DMS114 treated with DMSO at 0.1 percent for 48 hours (cell line): ENCODE results near the gene SCYGR7.
"Not testable (repeated sequence)": the region's sequence is repeated elsewhere in the genome, so short reads cannot be mapped to it uniquely, and the experiment has no call there.

Source experiments
- DNase-seq: peaks from one replicate; lab custom pipeline; 2025; ENCODE audit not compliant: unreplicated experiment; lab: John Stamatoyannopoulos, UW

The SCYGR7 gene, protein sequence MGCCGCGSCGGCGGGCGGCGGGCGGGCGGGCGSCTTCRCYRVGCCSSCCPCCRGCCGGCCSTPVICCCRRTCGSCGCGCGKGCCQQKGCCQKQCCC

DNA sequence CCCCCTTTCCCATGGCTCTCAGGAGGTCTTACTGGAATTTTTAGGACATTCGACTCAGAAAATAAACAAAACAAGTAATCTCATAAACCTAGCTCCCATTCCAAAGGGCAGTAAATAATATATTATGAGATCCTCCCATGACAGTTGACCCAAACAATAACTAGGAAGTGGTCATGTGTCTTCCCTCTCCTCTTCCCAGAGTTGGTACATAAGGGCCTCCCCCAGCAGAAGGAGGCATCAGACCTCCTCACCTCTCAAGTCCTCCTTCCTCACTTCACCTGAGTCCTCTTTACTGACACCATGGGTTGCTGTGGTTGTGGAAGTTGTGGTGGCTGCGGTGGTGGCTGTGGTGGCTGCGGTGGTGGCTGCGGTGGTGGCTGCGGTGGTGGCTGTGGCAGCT is at the start of gene SCYGR7:
Gene SCYGR7, plus strand, starts transcription at position 301 of the 400 bp plus-strand sequence. Its CDS starts 0 bp downstream, at position 301.
- no peak for DNase-seq

DNA sequence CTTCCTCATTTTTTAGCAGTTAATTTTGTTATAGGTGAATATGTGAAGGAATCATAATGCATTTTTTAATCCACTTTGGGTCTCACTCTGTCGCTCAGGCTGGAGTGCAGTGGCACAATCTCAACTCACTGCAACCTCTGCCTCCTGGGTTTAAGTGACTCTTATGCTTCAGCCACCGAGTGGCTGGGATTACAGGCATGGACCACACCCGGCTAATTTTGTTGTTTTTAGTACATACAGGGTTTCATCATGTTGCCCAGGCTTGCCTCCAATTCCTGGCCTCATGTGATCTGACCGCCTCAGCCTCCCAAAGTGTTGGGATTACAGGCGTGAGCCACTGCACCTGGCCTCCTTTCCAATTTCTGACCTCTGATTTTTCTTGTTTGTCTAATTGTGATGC is 43.9 kb upstream of the SCYGR7 start:
- DNase-seq: no peak

DNA sequence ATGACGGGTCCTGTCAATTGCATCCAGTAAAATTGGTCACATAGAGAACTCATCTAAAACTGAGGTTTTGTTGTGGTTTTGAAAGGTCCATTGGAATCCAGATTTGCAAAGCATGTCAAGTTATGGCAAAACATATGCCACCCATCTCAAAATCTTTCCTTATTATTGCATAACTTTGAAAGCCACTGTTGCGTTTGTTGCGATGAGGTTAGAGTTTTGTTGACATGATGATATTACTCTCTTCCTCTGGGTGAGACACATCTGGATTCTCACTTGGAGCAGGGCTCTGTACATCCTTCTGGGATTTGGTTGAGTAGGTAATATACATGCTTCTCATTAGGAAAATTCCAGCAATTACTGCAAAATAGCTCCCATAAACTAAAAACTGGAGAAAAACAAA is 40.9 kb upstream of the SCYGR7 start:
- no peak for DNase-seq

DNA sequence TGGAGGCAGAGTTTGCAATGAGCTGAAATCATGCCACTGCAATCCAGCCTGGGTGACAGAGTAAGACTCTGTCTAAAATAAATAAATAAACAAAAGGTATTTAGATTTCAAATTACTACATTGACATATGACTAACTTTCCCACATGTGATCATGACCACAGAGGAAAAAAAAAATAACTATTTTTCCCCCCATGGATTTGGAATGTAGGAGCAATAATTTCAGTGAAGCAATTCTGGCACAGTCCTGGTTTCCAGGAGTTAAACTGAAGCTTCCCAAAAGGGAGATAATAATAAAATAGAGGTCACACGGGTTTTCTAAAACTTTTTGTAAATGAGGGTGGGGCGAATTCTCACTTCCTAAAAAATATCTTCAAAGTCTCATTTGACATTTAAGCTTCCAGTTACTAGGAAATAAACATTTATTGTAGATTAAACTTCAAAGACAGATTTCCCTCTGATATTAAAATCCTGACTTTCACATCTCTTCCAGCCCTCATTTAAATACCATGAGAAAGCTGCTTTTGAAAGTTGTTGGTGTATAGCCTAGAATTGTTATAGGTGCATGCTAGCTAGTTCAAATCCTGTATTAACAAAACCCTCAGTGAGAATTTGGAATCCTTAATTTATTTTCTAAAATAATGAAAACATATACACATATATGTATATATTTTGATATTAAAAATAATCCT is 31.0 kb upstream of the SCYGR7 start:
- DNase-seq: no peak

DNA sequence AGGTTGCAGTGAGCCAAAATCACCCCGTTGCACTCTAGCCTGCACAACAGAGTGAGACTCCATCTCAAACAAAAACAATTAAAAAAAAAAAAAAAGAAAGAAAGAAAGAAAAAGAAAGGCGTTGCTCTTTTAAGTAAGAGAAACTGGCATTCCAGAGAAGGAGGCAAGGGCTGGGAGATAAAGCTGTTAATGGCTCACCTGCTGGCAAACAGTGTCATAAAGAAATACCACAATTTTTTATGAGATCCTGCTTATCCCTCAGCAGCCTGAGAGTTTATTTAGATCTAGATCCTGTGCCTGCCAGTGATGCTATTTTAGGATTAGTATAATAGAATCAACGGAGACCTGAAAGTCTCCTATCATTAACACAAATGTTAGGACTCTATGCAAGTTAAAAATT is 26.6 kb upstream of the SCYGR7 start:
- DNase-seq: no peak

DNA sequence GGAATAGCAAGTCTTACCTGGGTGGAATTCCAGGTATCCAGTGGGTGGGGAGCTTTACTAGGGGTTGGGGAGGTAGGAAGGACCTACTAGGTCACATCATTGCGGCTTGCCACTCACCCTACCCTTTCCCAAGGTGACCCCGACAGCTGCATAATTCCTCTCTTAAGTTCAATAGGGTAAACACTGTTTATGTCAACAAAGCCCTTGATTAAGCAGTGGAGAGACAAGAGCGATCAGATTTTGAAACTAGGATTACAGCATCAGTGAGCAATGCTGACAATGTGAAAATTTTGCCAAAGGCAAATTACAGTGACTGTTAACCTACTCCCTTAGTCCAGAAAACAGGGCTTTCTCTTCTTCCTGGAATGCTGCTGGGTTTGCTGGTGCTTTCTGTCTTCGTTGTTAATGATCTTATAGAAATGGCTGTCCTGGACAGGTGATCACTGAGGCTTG is 24.8 kb upstream of the SCYGR7 start:
- no peak for DNase-seq

DNA sequence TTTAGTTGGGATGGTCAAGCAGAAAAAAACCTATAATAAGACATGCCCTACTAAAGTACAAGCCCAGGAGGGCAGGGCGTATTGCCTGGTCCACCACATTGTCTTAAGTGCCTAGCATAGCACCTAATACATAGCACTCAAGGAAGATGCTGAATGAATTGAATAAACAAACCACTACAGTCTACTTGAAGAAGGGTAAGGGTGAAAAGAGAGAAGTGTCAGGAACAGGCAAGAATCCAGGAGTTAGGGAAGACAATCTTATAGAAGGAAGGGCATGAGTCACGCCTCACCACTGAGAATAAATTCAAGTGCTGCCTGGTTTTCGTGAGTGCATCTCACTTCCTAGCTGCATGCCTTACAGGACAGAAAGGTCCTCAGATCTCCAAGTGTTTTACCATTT is 24.2 kb upstream of the SCYGR7 start:
- DNase-seq: no peak

DNA sequence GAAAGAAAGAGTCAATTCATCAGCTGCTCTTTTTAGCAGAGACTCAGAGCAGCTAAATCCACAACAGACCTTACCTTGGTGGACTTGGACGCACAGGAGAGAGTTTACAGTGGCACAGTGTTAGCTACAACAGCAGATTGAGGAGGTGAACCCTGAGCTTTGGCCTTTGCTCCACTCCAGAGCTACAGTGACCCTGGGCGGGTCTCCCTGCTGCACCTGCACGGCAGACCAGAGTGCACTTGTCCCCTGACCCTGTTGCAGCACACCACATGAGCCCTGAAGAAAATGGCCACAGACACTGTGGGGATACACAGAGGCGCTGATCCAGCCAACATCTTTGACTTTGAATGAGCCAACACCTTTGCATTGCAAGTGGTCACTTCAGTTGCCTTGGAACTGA is 21.3 kb upstream of the SCYGR7 start:
- DNase-seq: no peak

DNA sequence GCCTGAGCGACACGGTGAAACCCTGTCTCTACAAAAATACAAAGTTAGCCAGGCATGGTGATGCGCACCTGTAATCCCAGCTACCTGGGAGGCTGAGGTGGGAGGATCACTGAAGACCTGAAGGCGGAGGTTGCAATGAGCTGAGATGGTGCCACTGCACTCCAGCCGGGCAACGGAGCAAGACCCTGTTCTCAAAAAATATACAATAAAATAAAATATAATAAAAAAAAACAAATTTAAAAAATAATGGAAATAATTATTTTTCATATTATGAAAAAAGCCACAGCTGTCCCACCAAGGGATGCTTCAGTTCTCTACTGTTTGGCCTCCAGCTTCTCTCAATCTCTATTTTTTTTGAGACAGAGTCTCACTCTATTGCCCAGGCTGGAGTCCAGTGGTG is 20.7 kb upstream of the SCYGR7 start:
- no peak for DNase-seq

DNA sequence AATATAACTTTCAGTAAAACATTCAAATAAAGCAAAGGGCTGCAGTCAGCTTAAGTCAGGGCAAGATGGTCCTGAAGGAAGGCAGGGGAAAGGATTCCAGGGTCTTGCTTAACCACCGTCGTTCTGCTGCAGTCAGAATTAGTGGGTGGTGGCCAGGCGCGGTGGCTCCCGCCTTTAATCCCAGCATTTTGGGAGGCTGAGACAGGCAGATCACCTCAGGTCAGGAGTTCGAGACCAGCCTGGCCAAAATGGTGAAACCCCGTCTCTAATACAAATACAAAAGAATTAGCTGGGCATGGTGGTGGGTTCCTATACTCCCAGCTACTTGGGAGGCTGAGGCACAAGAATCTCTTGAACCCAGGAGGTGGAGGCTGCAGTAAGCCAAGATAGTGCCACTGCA is 17.1 kb upstream of the SCYGR7 start:
- no peak for DNase-seq

DNA sequence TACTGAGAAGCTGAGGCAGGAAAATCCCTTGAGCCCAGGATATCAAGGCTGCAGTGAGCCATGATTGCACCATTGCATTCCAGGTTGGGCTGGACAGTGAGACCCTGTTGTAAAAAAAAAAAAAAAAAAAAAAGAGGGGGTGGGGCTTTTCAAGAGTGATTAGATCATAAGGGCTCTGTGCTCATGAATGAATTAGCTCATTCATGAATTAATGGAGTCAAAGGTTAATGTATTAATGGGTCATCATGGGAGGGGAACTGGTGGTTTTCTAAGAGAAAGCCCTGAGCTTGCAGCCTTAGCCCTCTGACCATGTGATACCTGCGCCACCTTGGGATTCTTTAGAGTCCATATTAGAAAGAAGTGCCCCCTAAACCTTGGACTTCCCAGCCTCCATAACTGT is 14.8 kb upstream of the SCYGR7 start:
- no peak for DNase-seq

DNA sequence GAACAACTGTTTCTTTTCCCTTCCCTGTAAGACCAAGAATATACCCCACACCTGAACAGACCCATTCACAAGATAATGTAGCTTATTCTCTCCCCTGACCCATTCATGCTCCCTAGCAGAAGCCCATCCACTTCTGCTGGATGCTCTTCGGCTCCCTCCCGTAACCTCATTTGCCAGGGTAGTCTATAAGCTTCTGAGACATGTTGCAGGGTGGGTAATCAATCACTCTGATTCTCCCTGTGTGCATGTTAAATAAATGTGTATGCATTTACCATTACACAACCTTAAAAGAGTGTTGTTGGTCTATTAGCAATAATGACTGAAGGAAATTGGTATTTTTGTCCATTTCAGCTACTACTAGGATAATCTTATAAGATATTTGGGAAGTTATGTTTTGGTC is 11.6 kb upstream of the SCYGR7 start:
- DNase-seq: no peak

DNA sequence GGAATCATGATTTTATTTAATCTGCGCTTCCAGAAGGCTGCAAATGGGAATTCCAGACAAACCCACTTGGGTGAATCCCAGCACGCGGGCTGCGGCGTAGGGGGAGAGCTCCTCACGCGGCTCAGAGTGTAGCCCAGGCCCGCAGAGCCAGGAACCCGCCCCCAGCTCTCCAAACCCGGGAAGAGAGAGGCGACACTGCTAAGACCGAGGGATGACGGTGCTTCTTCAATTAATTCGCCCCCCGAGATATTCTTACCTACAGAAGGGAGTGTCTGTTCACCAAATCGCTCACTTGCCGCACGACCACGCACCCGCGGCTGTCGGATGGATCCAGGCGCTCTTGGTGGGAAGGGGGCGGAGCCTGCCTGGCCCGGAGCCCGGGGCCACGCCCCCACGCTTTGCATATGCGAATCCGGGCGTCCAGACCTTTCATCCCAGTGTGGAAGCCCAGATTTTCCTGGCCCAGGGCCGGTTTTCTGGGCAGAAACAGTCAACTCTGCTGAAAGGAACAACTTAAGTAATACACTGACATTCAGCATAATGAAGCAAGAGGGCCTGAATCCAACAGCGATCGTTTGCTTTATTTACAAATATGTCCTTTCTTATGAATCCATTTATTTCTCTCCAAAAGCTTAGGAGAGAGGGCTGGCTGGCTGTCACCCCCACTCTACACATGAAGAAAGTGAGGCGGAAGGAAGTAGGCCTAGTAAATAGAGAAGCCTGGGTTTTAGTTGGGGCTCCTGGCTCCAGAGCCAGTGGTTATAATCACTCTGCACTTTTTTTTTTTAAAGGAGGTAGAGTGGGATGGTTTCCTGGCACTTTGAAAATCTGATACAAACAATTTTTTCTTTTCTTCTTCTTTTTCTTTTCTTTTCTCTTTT is 10.2 kb upstream of the SCYGR7 start, which contains the start of gene SLC19A3:
Gene SLC19A3, minus strand, starts transcription at position 342 of the 881 bp plus-strand sequence. CDS start 15,710 bp downstream, outside the sequence.
- peak; percentile 41 for DNase-seq

DNA sequence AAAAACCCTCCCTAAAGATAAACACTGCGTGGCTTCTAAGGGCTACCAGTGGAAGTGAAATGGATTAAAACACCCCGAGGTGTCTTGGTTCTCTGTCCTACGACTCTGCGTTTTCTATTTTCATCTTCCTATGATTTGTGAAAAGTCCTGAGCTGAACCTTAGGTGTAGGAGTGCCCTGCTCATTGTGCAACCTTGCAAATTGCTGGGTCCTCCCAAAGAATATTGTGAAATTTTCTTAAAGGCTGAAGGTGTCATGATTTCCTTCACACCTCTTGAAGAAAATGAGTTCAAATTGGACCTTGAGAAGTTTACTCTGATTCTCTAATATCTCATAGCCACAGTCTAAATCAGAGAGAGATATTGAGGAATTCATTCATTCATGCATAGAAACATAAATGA is 8.5 kb upstream of the SCYGR7 start:
- DNase-seq: no peak

DNA sequence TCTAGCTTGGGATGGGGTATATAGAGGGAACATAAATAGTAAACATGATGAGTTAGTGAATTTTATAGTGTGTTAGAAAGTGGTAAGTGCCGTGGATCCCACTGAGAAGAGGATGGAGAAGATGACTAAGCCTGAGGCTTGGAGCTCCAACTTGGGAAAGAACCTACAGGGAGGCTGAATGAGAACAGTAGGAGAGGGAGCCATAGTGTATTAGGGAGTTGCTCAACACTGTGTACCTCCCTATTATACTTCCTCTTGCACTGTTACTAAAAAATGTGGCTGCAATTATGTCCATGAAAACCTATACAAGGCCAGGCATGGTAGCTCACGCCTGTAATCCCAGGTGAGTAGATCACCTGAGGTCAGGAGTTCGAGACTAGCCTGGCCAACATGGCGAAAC is 7.5 kb upstream of the SCYGR7 start:
- no peak for DNase-seq

DNA sequence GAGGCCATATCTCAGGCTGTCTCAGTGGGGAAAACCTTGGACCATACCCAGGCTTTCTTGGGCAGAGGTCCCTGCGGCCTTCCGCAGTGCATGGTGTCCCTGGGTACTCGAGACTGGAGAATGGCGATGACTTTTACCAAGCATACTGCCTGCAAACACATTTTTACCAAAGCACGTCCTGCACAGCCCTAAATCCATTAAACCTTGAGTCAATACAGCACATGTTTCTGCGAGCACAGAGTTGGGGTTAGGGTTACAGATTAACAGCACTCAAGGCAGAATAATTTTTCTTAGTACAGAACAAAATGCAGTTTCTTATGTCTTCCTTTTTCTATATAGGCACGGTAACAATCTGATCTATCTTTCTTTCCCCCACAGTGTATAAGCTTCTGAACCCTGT is 5.3 kb upstream of the SCYGR7 start:
- DNase-seq: not testable (repeated sequence)

DNA sequence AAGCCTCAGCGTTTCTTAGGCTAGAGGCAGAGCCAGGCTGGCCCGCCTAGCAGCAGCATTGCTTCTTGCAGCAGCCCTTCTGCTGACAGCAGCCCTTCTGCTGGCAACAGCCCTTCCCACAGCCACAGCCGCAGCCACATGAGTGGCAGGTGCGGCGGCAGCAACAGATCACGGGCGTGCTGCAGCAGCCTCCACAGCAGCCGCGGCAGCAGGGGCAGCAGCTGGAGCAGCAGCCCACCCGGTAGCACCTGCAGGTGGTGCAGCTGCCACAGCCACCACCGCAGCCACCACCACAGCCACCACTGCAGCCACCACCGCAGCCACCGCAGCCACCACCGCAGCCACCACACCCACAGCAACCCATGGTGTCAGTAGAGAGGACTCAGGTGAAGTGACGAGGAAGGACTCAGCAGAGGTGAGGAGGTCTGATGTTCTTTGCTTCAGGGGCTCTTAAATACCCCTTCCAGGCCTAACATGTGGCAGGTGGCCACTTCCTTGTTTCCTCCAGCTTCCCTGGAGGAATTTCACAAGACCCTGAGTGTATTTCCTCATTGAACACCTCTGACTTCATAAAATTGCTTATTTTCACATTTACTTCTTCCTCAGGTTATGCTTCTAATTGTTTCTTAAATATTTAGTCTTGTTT is 3.6 kb upstream of the SCYGR7 start, which contains the start of gene SCYGR6:
Gene SCYGR6, minus strand, starts transcription at position 364 of the 646 bp plus-strand sequence. Its CDS starts 0 bp downstream, at position 364.
- no peak for DNase-seq

DNA sequence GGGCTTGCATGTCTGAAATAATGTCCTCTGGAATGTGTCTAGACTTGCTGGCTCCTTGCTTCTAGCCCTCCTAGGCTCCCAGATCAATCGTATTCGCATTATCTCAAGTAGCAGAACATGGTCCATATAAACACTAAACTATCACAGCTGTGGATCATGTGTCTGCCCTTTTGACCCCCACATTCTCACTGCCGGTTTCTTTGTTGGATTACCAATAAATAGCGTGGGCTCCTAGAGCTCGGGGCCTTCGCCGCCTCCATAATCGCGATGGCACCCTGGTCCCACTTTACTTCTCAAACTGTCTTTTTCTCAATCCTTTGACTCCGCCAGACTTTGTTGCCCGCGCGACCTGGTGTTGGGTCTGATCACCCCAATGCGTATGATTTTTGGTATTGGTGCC is 11.2 kb downstream of the SCYGR7 start:
- no peak for DNase-seq

DNA sequence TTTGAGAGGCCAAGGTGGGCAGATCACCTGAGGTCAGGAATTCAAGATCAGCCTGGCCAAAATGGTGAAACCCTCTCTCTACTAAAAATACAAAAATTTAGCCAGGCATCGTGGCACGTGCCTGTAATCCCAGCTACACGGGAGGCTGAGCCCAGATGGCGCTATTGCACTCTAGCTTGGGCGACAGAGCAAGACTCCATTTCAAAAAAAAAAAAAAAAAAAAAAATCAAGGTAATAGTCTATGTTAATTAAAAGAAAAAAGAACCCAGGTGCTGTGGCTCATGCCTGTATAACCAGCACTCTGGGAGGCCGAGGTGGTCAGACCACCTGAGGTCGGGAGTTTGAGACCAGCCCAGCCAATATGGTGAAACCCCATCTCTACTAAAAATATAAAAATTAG is 12.6 kb downstream of the SCYGR7 start:
- DNase-seq: not testable (repeated sequence)

DNA sequence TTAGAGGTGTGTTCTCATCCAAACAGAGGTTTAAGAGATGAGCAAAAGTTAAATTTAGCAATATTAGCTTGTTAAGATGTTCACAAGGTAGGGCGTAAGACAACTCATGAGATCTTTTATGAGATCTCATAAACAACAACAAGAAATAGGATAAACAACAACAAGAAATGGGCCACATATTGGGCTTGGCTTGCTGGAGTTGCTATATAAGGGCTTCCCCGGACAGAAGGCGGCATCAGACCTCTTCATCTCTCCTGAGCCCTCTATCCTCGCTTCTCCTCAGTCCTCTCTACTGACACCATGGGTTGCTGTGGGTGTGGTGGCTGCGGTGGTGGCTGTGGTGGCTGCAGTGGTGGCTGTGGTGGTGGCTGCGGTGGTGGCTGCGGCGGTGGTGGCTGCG is 17.5 kb downstream of the SCYGR7 start, which contains the start of gene SCYGR8:
Gene SCYGR8, plus strand, starts transcription at position 301 of the 400 bp plus-strand sequence. Its CDS starts 0 bp downstream, at position 301.
- DNase-seq: no peak

DNA sequence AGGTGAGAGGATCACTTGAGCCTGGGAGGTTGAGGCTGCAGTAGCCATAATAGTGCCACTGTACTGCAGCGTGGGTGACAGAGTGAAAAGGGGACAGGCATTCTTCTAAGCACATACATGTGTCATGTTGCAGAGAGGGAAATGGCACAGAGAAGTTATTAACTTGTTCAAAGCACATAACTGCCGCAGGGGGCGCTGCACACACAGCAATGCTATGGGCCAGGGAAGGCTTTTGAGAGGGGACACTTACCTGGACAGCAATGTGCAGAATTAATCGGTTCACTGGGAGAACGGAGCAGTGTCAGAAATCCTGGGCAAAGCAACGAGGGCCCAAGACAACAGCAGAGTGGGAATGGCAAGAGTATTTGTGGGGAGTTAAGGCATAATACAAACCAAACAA is 19.9 kb downstream of the SCYGR7 start:
- no peak for DNase-seq
